MM.1S (cell line): Measurements from ENCODE around the gene AGK.

Source experiments
- DNase-seq: peaks from one replicate; pipeline ENCODE4 v3.0.0-alpha.2; 2015
- H2AFZ ChIP-seq: fragments of 300-600 bp; sonication (generic); 2 replicates; pipeline ENCODE4 v1.6.0; 2016; ENCODE audit warnings: antibody characterized with exemption, low read length
- H3F3A ChIP-seq: fragments of 300-600 bp; sonication (generic); 2 replicates; pipeline ENCODE4 v1.6.1; 2016; ENCODE audit warnings: mild to moderate bottlenecking, antibody characterized with exemption, low read length, moderate library complexity, mixed read lengths; ENCODE audit not compliant: insufficient read depth
- H3K27ac ChIP-seq: fragments of 300-600 bp; sonication (generic); 2 replicates; pipeline ENCODE4 v1.5.1; 2016; ENCODE audit warnings: mild to moderate bottlenecking, low read length
- H3K27me3 ChIP-seq: fragments of 300-600 bp; sonication (generic); replicated peaks from 2 replicates; pipeline ENCODE4 v1.6.0; 2016; ENCODE audit warnings: low read length; ENCODE audit not compliant: insufficient read depth
- H3K36me3 ChIP-seq: fragments of 300-600 bp; sonication (generic); replicated peaks from 2 replicates; pipeline ENCODE4 v1.6.1; 2016; ENCODE audit warnings: mild to moderate bottlenecking, low read length, mixed read lengths; ENCODE audit not compliant: insufficient read depth
- H3K4me1 ChIP-seq: fragments of 300-600 bp; sonication (generic); 2 replicates; pipeline ENCODE4 v1.6.1; 2016; ENCODE audit warnings: low read length, mixed read lengths
- H3K4me2 ChIP-seq: fragments of 300-600 bp; sonication (generic); 2 replicates; pipeline ENCODE4 v1.6.0; 2016; ENCODE audit warnings: low read depth, low read length
- H3K4me3 ChIP-seq: fragments of 300-600 bp; sonication (generic); 2 replicates; pipeline ENCODE4 v1.5.1; 2016; ENCODE audit warnings: low read length, mixed read lengths
- H3K79me2 ChIP-seq: fragments of 300-600 bp; sonication (generic); 2 replicates; pipeline ENCODE4 v1.6.1; 2016; ENCODE audit warnings: mixed run types, low read length, mixed read lengths
- H3K9ac ChIP-seq: fragments of 300-600 bp; sonication (generic); 2 replicates; pipeline ENCODE4 v1.6.1; 2016; ENCODE audit warnings: low read length, mixed read lengths
- H3K9me2 ChIP-seq: fragments of 300-600 bp; sonication (generic); replicated peaks from 2 replicates; pipeline ENCODE4 v1.6.1; 2016; ENCODE audit warnings: mild to moderate bottlenecking, low read length, mixed read lengths; ENCODE audit not compliant: insufficient read depth
- H3K9me3 ChIP-seq: fragments of 300-600 bp; sonication (generic); replicated peaks from 2 replicates; pipeline ENCODE4 v1.6.1; 2016; ENCODE audit warnings: mild to moderate bottlenecking, low read length, mixed read lengths; ENCODE audit not compliant: insufficient read depth
- H4K20me1 ChIP-seq: fragments of 300-600 bp; sonication (generic); 2 replicates; pipeline ENCODE4 v1.6.1; 2016; ENCODE audit warnings: mild to moderate bottlenecking, low read length, moderate library complexity, mixed read lengths; ENCODE audit not compliant: insufficient read depth
- CTCF ChIP-seq: fragments of 300-600 bp; sonication (generic); IDR thresholded peaks from 2 replicates; pipeline ENCODE4 v1.5.1; 2016; ENCODE audit warnings: antibody characterized with exemption, low read length, mixed read lengths
- EZH2 ChIP-seq: fragments of 300-600 bp; sonication (generic); optimal IDR thresholded peaks from 2 replicates; pipeline ENCODE3; 2017; ENCODE audit warnings: low read depth, mild to moderate bottlenecking, antibody characterized with exemption, low read length, mixed read lengths
- EZH2phosphoT487 ChIP-seq: fragments of 300-600 bp; sonication (generic); IDR thresholded peaks from 2 replicates; pipeline ENCODE4 v1.6.1; 2018; ENCODE audit warnings: antibody characterized with exemption, low read length

AGK gene

GRCh38 chr7:141573511-141573910, 22.3 kb downstream of the AGK start:
- TF ChIP-seq CTCF: no peak
- no peak for TF ChIP-seq EZH2phosphoT487
- TF ChIP-seq EZH2: no peak
- no peak overlapping the region for H3K4me2 ChIP-seq

DNA sequence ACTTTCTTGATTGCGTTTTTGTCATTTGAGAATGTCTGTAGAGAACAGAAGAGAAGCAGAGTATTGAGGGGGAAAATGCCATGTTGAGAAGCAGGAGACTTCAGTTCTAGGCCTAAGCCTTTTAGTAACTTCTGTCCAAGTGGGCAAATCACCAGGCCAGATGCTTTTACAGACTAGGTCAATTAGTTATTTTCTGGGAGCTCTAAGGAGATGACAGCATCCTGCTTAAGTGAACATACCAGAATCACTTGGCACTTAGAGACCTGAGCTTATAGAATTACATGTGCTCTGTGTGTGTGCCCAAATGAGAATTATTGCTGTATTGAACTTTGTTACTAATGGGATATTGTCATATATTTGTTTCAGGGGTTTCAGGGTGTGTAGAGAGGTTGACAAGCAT, 24.0 kb downstream of the AGK start:
- Histone ChIP-seq H3F3A (no peaks in the 10 kb centered on the region), H3K9ac (no peak overlapping the region), H3K36me3 (peaks cover 22% of the 10 kb centered on the region)

More at GRCh38 chr7:141573511-141573910, 22.3 kb downstream of the AGK start:
- H2AFZ ChIP-seq: no peak overlapping the region
- H4K20me1 ChIP-seq: no peaks in the 10 kb centered on the region
- peaks cover 22% of the 10 kb centered on the region for H3K36me3 ChIP-seq
- no peaks in the 10 kb centered on the region for H3F3A ChIP-seq
- peaks cover 35% of the 10 kb centered on the region for H3K79me2 ChIP-seq
- no peak overlapping the region for H3K4me3 ChIP-seq
- H3K4me1 ChIP-seq: no peaks in the 10 kb centered on the region
- no peaks in the 10 kb centered on the region for H3K9me2 ChIP-seq
- no peak for DNase-seq
- no peak overlapping the region for H3K27ac ChIP-seq
- no peaks in the 10 kb centered on the region for H3K9me3 ChIP-seq
- no peak overlapping the region for H3K9ac ChIP-seq
- H3K27me3 ChIP-seq: no peaks in the 10 kb centered on the region

DNA sequence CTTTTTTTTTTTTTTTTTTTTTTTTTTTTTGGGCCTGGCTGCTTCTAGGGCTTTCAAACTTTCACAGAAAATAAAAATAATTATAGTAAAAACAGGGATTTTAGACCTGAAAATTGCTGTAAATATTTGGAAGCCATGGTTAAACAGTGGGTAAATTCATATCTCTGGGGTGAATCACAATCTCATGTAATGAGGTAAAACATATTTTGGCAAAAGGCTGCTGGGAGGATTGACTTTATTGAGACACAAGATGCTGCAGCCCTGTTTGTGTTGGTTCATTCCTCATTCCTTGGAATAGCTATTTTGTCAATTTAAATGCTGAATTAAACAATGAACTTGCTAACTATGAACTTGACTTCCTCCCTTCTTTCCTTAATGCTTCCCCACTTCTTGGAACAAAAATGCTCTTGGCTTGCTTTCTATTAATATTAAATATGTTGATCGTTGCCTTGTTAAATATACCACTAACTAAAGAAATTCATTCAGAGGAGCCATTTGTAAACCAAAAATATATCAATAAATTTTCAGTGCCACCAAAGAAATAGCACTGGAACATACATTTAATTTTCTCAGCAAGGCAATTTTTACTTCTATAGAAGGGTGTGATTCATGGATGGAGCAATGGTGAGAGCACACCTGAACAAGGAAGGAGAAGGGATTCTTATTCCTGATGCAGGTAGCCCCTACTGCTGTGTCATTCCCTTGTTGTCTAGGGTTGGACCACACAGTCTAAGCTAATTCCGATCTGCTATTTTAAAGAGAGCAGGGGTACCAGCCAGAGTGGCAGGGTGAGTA, 24.6 kb downstream of the AGK start:
- no peak overlapping the region for H3K4me2 ChIP-seq
- no peak for DNase-seq

More for the DNA sequence above, 24.0 kb downstream of the AGK start:
- Histone ChIP-seq H2AFZ (no peak overlapping the region), H3K27ac (no peak overlapping the region), H4K20me1 (no peaks in the 10 kb centered on the region), H3K9me2 (no peaks in the 10 kb centered on the region), H3K27me3 (no peaks in the 10 kb centered on the region), H3K79me2 (peaks cover 28% of the 10 kb centered on the region), H3K9me3 (no peaks in the 10 kb centered on the region), H3K4me3 (no peak overlapping the region), H3K4me1 (no peaks in the 10 kb centered on the region), H3K4me2 (no peak overlapping the region)
- DNase-seq: no peak
- TF ChIP-seq CTCF (no peak), EZH2 (no peak), EZH2phosphoT487 (no peak)

More for the DNA sequence above, 24.6 kb downstream of the AGK start:
- H3K36me3 ChIP-seq: peaks cover 22% of the 10 kb centered on the region
- no peak overlapping the region for H2AFZ ChIP-seq
- no peak overlapping the region for H3K9ac ChIP-seq
- no peaks in the 10 kb centered on the region for H3F3A ChIP-seq
- no peak overlapping the region for H3K27ac ChIP-seq
- H3K79me2 ChIP-seq: peaks cover 28% of the 10 kb centered on the region
- no peaks in the 10 kb centered on the region for H3K4me1 ChIP-seq
- H3K4me3 ChIP-seq: no peak overlapping the region
- H3K27me3 ChIP-seq: no peaks in the 10 kb centered on the region
- H3K9me3 ChIP-seq: no peaks in the 10 kb centered on the region
- TF ChIP-seq EZH2: no peak
- TF ChIP-seq EZH2phosphoT487: no peak
- no peak for TF ChIP-seq CTCF
- no peaks in the 10 kb centered on the region for H4K20me1 ChIP-seq
- H3K9me2 ChIP-seq: no peaks in the 10 kb centered on the region
